Neural crest cell (in vitro differentiated cells): Measurements from ENCODE around the gene NTNG2. TPM values are rescaled to one million over a fixed set of nuclear protein-coding genes. Genes with fewer than 3 reads are reported as not detected.

Experiments used
- DNase-seq: peaks from one replicate; pipeline ENCODE4 v3.0.0; 2021; ENCODE audit warnings: low read depth, mixed read lengths, low spot score
- H3K27ac Mint-ChIP-seq: one replicate; pipeline ENCODE4 v1.8.0; 2021; ENCODE audit warnings: mild to moderate bottlenecking, mixed read lengths; ENCODE audit not compliant: unreplicated experiment
- H3K27me3 Mint-ChIP-seq: 2 replicates; pipeline ENCODE4 v1.8.0; 2021; ENCODE audit warnings: low read depth, mild to moderate bottlenecking, mixed read lengths
- H3K36me3 Mint-ChIP-seq: 2 replicates; pipeline ENCODE4 v1.8.0; 2021; ENCODE audit warnings: low read depth, mild to moderate bottlenecking, mixed read lengths
- H3K4me1 Mint-ChIP-seq: 2 replicates; pipeline ENCODE4 v1.8.0; 2021; ENCODE audit warnings: mixed read lengths
- H3K4me3 Mint-ChIP-seq: one replicate; pipeline ENCODE4 v1.8.0; 2021; ENCODE audit warnings: mild to moderate bottlenecking, mixed read lengths
- H3K9me3 Mint-ChIP-seq: 2 replicates; pipeline ENCODE4 v1.8.0; 2021; ENCODE audit warnings: mixed read lengths
- total RNA-seq: library from RNA; stranded (reverse); gene quantifications from 2 replicates; pipeline ENCODE4 v1.2.1, GENCODE V29; 2021
- TF ChIP-seq, protein P1 (sequence below): fragments of 200-600 bp; sonication (generic); conservative IDR thresholded peaks from 2 replicates; pipeline ENCODE4 v1.5.0; 2021; ENCODE audit warnings: antibody characterized with exemption, mild to moderate bottlenecking

Gene NTNG2
- total RNA-seq, 1 donor from 2014 or later, result 3.6 TPM

- H3K4me1 Mint-ChIP-seq, result no peaks in the 10 kb centered on the region
- H3K9me3 Mint-ChIP-seq, result no peaks in the 10 kb centered on the region
- TF ChIP-seq, protein P1, sequence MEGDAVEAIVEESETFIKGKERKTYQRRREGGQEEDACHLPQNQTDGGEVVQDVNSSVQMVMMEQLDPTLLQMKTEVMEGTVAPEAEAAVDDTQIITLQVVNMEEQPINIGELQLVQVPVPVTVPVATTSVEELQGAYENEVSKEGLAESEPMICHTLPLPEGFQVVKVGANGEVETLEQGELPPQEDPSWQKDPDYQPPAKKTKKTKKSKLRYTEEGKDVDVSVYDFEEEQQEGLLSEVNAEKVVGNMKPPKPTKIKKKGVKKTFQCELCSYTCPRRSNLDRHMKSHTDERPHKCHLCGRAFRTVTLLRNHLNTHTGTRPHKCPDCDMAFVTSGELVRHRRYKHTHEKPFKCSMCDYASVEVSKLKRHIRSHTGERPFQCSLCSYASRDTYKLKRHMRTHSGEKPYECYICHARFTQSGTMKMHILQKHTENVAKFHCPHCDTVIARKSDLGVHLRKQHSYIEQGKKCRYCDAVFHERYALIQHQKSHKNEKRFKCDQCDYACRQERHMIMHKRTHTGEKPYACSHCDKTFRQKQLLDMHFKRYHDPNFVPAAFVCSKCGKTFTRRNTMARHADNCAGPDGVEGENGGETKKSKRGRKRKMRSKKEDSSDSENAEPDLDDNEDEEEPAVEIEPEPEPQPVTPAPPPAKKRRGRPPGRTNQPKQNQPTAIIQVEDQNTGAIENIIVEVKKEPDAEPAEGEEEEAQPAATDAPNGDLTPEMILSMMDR, result no peak
- no peak overlapping the region for H3K4me3 Mint-ChIP-seq
- DNase-seq, result no peak
- no peaks in the 10 kb centered on the region for H3K27me3 Mint-ChIP-seq
- H3K36me3 Mint-ChIP-seq, result no peaks in the 10 kb centered on the region
- H3K27ac Mint-ChIP-seq, result no peak overlapping the region
Measured at GRCh38 chr9:132211570-132211969, 49.7 kb downstream of the NTNG2 start.

DNA sequence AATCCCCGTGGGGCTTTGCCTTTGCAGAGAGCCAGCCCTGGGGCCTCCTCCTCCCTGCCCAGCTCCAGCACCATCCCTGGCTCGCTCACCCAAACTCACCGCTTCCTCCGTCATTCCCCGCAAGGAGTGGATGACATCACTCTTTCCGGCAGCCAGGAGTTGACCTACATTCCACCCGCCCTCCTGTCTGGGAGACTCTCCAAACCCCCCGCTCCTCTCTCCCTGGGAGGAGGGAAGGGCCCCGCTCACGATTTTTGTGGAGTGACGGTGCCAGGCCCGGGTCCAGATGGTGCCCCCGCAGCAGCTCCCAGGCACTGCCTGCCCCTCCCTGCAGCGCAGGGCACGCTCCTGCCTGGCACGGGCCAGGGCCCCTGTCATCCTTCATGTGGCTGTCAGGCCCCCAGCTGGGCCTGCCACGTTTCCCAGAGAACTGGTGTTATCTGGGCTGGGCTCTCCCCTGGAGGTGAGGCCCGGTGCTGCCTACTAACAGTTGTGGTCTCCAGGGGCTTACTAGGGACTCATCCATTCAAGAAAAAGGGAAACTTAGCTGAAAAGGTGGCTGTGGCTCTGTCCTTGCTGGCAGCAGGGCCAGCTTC, 52.3 kb downstream of the NTNG2 start:
- H3K27me3 Mint-ChIP-seq, result no peaks in the 10 kb centered on the region
- no peak overlapping the region for H3K4me3 Mint-ChIP-seq
- no peak for DNase-seq
- no peaks in the 10 kb centered on the region for H3K36me3 Mint-ChIP-seq
- H3K4me1 Mint-ChIP-seq, result no peaks in the 10 kb centered on the region
- TF ChIP-seq, protein P1, result no peak
- no peak overlapping the region for H3K27ac Mint-ChIP-seq
- no peaks in the 10 kb centered on the region for H3K9me3 Mint-ChIP-seq

GRCh38 chr9:132216861-132217619, 55.2 kb downstream of the NTNG2 start:
- peak overlapping the region; percentile 47 for H3K27ac Mint-ChIP-seq

DNA sequence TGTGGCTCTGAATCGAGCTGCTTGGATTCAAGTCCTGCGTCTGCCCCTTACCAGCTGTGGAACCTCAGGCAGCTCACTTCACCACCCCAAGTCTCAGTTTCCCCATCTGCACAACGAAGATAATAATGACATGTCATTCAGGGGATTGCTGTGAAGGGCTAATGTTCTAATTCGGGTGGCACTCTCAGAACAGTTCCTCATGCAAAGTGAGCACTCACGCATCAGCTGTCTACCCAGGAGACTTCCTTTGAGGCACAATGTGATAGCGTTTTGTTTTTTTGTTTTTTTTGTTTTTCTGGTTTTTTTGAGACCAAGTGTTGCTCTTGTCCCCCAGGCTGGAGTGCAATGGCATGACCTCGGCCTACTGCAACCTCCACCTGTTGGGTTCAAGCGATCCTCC, 56.4 kb downstream of the NTNG2 start:
- DNase-seq, result no peak
- Mint-ChIP-seq H3K4me3 (no peak overlapping the region), H3K4me1 (no peaks in the 10 kb centered on the region), H3K27me3 (peaks cover 10% of the 10 kb centered on the region), H3K9me3 (no peaks in the 10 kb centered on the region), H3K36me3 (no peaks in the 10 kb centered on the region), H3K27ac (no peak overlapping the region)
- TF ChIP-seq, protein P1, result no peak

More at GRCh38 chr9:132216861-132217619, 55.2 kb downstream of the NTNG2 start:
- no peak for DNase-seq
- no peaks in the 10 kb centered on the region for H3K36me3 Mint-ChIP-seq
- no peak overlapping the region for H3K4me3 Mint-ChIP-seq
- H3K9me3 Mint-ChIP-seq, result no peaks in the 10 kb centered on the region
- H3K4me1 Mint-ChIP-seq, result no peaks in the 10 kb centered on the region
- TF ChIP-seq, protein P1, result no peak
- peaks cover 6% of the 10 kb centered on the region for H3K27me3 Mint-ChIP-seq

GRCh38 chr9:132221941-132222340, 60.1 kb downstream of the NTNG2 start:
- TF ChIP-seq, protein P1, result no peak
- no peak overlapping the region for H3K27ac Mint-ChIP-seq
- no peak for DNase-seq
- H3K4me3 Mint-ChIP-seq, result no peak overlapping the region
- H3K36me3 Mint-ChIP-seq, result no peaks in the 10 kb centered on the region
- no peaks in the 10 kb centered on the region for H3K4me1 Mint-ChIP-seq
- no peaks in the 10 kb centered on the region for H3K9me3 Mint-ChIP-seq
- H3K27me3 Mint-ChIP-seq, result peaks cover 10% of the 10 kb centered on the region
